Activated T-helper 17 cell treated with anti-CD3 and anti-CD28 coated beads, Interleukin-2, amount 50 U/mL, for 72 hours (primary cell): ENCODE measurements around the gene CBARP. TPM values are rescaled to one million over a fixed set of nuclear protein-coding genes. Genes with fewer than 3 reads are reported as not detected.

Experiments used
- ATAC-seq: fragments of 150-1000 bp; cut with Tn5 transposase; replicated peaks from 2 replicates; pipeline ENCODE4 v1.10.0; 2021; ENCODE audit warnings: mild to moderate bottlenecking, moderate library complexity
- H3K27ac Mint-ChIP-seq: one replicate; pipeline ENCODE4 v1.8.0; 2022; ENCODE audit warnings: mixed read lengths
- H3K27me3 Mint-ChIP-seq: one replicate; pipeline ENCODE4 v1.8.0; 2022; ENCODE audit warnings: mixed read lengths
- H3K36me3 Mint-ChIP-seq: one replicate; pipeline ENCODE4 v1.8.0; 2022; ENCODE audit warnings: low read depth, mild to moderate bottlenecking, mixed read lengths
- H3K4me1 Mint-ChIP-seq: one replicate; pipeline ENCODE4 v1.8.0; 2022; ENCODE audit warnings: mixed read lengths
- H3K4me3 Mint-ChIP-seq: one replicate; pipeline ENCODE4 v1.8.0; 2022; ENCODE audit warnings: mild to moderate bottlenecking, mixed read lengths
- H3K9me3 Mint-ChIP-seq: one replicate; pipeline ENCODE4 v1.8.0; 2022; ENCODE audit warnings: mixed read lengths
- total RNA-seq, 2 donors: library from RNA; stranded (reverse); gene quantifications; one replicate each; pipeline ENCODE4 v1.2.3, GENCODE V29; 2022

CBARP gene
- total RNA-seq, 2 donors from 2014 or later: 0.77 to 1.4 TPM

GRCh38 chr19:1263188-1263587 lies 25.4 kb upstream of the CBARP start:
- peaks cover 25% of the 10 kb centered on the region for H3K36me3 Mint-ChIP-seq
- H3K27ac Mint-ChIP-seq: peak overlapping the region; percentile 65
- peaks cover 8% of the 10 kb centered on the region for H3K4me1 Mint-ChIP-seq
- no peaks in the 10 kb centered on the region for H3K9me3 Mint-ChIP-seq
- peak overlapping the region; percentile 93 for H3K4me3 Mint-ChIP-seq
- H3K27me3 Mint-ChIP-seq: no peaks in the 10 kb centered on the region
- ATAC-seq: no peak

- H3K36me3 Mint-ChIP-seq: peaks cover 31% of the 10 kb centered on the region
- peak overlapping the region; percentile 93 for H3K4me3 Mint-ChIP-seq
- peaks cover 9% of the 10 kb centered on the region for H3K4me1 Mint-ChIP-seq
- no peak for ATAC-seq
- no peak overlapping the region for H3K27ac Mint-ChIP-seq
- no peaks in the 10 kb centered on the region for H3K27me3 Mint-ChIP-seq
- no peaks in the 10 kb centered on the region for H3K9me3 Mint-ChIP-seq
Observed at GRCh38 chr19:1262623-1263123, 24.9 kb upstream of the CBARP start.

GRCh38 chr19:1261798-1262622 lies 24.2 kb upstream of the CBARP start:
- H3K9me3 Mint-ChIP-seq: no peaks in the 10 kb centered on the region
- peaks cover 37% of the 10 kb centered on the region for H3K36me3 Mint-ChIP-seq
- no peak for ATAC-seq
- no peaks in the 10 kb centered on the region for H3K27me3 Mint-ChIP-seq
- H3K4me3 Mint-ChIP-seq: peak overlapping the region; percentile 93
- peaks cover 9% of the 10 kb centered on the region for H3K4me1 Mint-ChIP-seq
- H3K27ac Mint-ChIP-seq: peak overlapping the region; percentile 87

GRCh38 chr19:1261538-1261797 lies 23.7 kb upstream of the CBARP start:
- peaks cover 41% of the 10 kb centered on the region for H3K36me3 Mint-ChIP-seq
- no peaks in the 10 kb centered on the region for H3K9me3 Mint-ChIP-seq
- H3K27me3 Mint-ChIP-seq: no peaks in the 10 kb centered on the region
- ATAC-seq: no peak
- H3K4me3 Mint-ChIP-seq: peak overlapping the region; percentile 93
- peaks cover 9% of the 10 kb centered on the region for H3K4me1 Mint-ChIP-seq
- peak overlapping the region; percentile 87 for H3K27ac Mint-ChIP-seq

GRCh38 chr19:1260749-1261537 lies 23.1 kb upstream of the CBARP start:
- H3K9me3 Mint-ChIP-seq: no peaks in the 10 kb centered on the region
- peak overlapping the region; percentile 95 for H3K27ac Mint-ChIP-seq
- peaks cover 46% of the 10 kb centered on the region for H3K36me3 Mint-ChIP-seq
- H3K4me1 Mint-ChIP-seq: peaks cover 9% of the 10 kb centered on the region
- ATAC-seq: peak; percentile 84
- no peaks in the 10 kb centered on the region for H3K27me3 Mint-ChIP-seq
- peak overlapping the region; percentile 93 for H3K4me3 Mint-ChIP-seq

- H3K27me3 Mint-ChIP-seq: no peaks in the 10 kb centered on the region
- H3K4me3 Mint-ChIP-seq: peak overlapping the region; percentile 93
- peaks cover 54% of the 10 kb centered on the region for H3K36me3 Mint-ChIP-seq
- peak overlapping the region; percentile 95 for H3K27ac Mint-ChIP-seq
- peak; percentile 45 for ATAC-seq
- peaks cover 9% of the 10 kb centered on the region for H3K4me1 Mint-ChIP-seq
- H3K9me3 Mint-ChIP-seq: no peaks in the 10 kb centered on the region
Observed at GRCh38 chr19:1259876-1260748, 22.3 kb upstream of the CBARP start.

- Mint-ChIP-seq H3K4me3 (peak overlapping the region; percentile 93), H3K4me1 (peaks cover 9% of the 10 kb centered on the region), H3K27ac (peak overlapping the region; percentile 95), H3K27me3 (no peaks in the 10 kb centered on the region), H3K36me3 (peaks cover 62% of the 10 kb centered on the region), H3K9me3 (no peaks in the 10 kb centered on the region)
- peak; percentile 50 for ATAC-seq
Observed at GRCh38 chr19:1259206-1259875, 21.5 kb upstream of the CBARP start.

- Mint-ChIP-seq H3K4me1 (peaks cover 9% of the 10 kb centered on the region), H3K4me3 (peak overlapping the region; percentile 93), H3K27ac (peak overlapping the region; percentile 95), H3K9me3 (no peaks in the 10 kb centered on the region), H3K27me3 (no peaks in the 10 kb centered on the region), H3K36me3 (peaks cover 63% of the 10 kb centered on the region)
- no peak for ATAC-seq
Observed at GRCh38 chr19:1258707-1259205, 21.0 kb upstream of the CBARP start.

- peak overlapping the region; percentile 85 for H3K27ac Mint-ChIP-seq
- H3K4me3 Mint-ChIP-seq: peak overlapping the region; percentile 93
- H3K9me3 Mint-ChIP-seq: no peaks in the 10 kb centered on the region
- no peak for ATAC-seq
- peaks cover 69% of the 10 kb centered on the region for H3K36me3 Mint-ChIP-seq
- H3K27me3 Mint-ChIP-seq: no peaks in the 10 kb centered on the region
- peaks cover 9% of the 10 kb centered on the region for H3K4me1 Mint-ChIP-seq
Observed at GRCh38 chr19:1258163-1258492, 20.3 kb upstream of the CBARP start.

- peaks cover 9% of the 10 kb centered on the region for H3K4me1 Mint-ChIP-seq
- peak overlapping the region; percentile 93 for H3K4me3 Mint-ChIP-seq
- no peaks in the 10 kb centered on the region for H3K27me3 Mint-ChIP-seq
- H3K27ac Mint-ChIP-seq: peak overlapping the region; percentile 85
- ATAC-seq: no peak
- H3K36me3 Mint-ChIP-seq: peaks cover 74% of the 10 kb centered on the region
- H3K9me3 Mint-ChIP-seq: no peaks in the 10 kb centered on the region
Observed at GRCh38 chr19:1257475-1258162, 19.8 kb upstream of the CBARP start.

GRCh38 chr19:1256646-1257474 lies 19.1 kb upstream of the CBARP start:
- H3K36me3 Mint-ChIP-seq: peaks cover 80% of the 10 kb centered on the region
- peaks cover 8% of the 10 kb centered on the region for H3K4me1 Mint-ChIP-seq
- no peaks in the 10 kb centered on the region for H3K27me3 Mint-ChIP-seq
- peak overlapping the region; percentile 93 for H3K4me3 Mint-ChIP-seq
- H3K27ac Mint-ChIP-seq: peak overlapping the region; percentile 85
- H3K9me3 Mint-ChIP-seq: no peaks in the 10 kb centered on the region
- no peak for ATAC-seq

GRCh38 chr19:1255186-1256161 lies 17.7 kb upstream of the CBARP start:
- Mint-ChIP-seq H3K9me3 (no peaks in the 10 kb centered on the region), H3K27ac (peak overlapping the region; percentile 63), H3K4me1 (peaks cover 5% of the 10 kb centered on the region), H3K36me3 (peaks cover 84% of the 10 kb centered on the region), H3K4me3 (peak overlapping the region; percentile 27), H3K27me3 (no peaks in the 10 kb centered on the region)
- ATAC-seq: no peak
